Measurements from ENCODE around the gene FRMD5. TPM values are rescaled to one million over a fixed set of nuclear protein-coding genes. Genes with fewer than 3 reads are reported as not detected.

FRMD5 gene
- polyA plus RNA-seq, 1 donor from 2014 or later, result 25.8 TPM

GRCh38 chr15:43872416-43873020 lies 322.6 kb downstream of the FRMD5 start:
- H3K79me2 ChIP-seq (replicated peaks; ENCODE audit: insufficient read depth, low read length), result no peaks in the 10 kb centered on the region
- no peaks in the 10 kb centered on the region for H4K20me1 ChIP-seq (ENCODE audit: insufficient read depth)
- H3K4me2 ChIP-seq (ENCODE audit: low read length), result no peak overlapping the region
- no peak overlapping the region for H3K9ac ChIP-seq (ENCODE audit: low read length)
- no peaks in the 10 kb centered on the region for H3K36me3 ChIP-seq (ENCODE audit: insufficient read depth, low read length)
- H3K4me3 ChIP-seq (ENCODE audit: low read length), result no peak overlapping the region
- no peaks in the 10 kb centered on the region for H3K9me2 ChIP-seq (ENCODE audit: insufficient read depth, low read length)
- H3F3A ChIP-seq (ENCODE audit: insufficient read depth, low read length, poor library complexity, severe bottlenecking), result no peaks in the 10 kb centered on the region
- peak; percentile 76 for TF ChIP-seq SMC3 (conservative IDR thresholded peaks at IDR 0.05; ENCODE audit: poor library complexity)
- no peak for TF ChIP-seq REST (IDR thresholded peaks at IDR 0.05; ENCODE audit: borderline replicate concordance)
- peak; percentile 82 for TF ChIP-seq RAD21 (conservative IDR thresholded peaks at IDR 0.05)
- no peak for TF ChIP-seq MXI1 (conservative IDR thresholded peaks at IDR 0.05; ENCODE audit: poor library complexity, severe bottlenecking)
- peak; percentile 79 for TF ChIP-seq CTCF (IDR thresholded peaks at IDR 0.05; ENCODE audit: poor library complexity, severe bottlenecking)
- TF ChIP-seq EZH2 (IDR thresholded peaks at IDR 0.05; ENCODE audit: borderline replicate concordance, insufficient read depth, low read length, poor library complexity, severe bottlenecking), result no peak
- TF ChIP-seq EP300 (conservative IDR thresholded peaks at IDR 0.05; ENCODE audit: poor library complexity, severe bottlenecking), result no peak
- H2AFZ ChIP-seq (ENCODE audit: low read depth, low read length), result no peak overlapping the region
- H3K9me3 ChIP-seq (ENCODE audit: low read length), result no peaks in the 10 kb centered on the region
- H3K27ac ChIP-seq (ENCODE audit: low read length), result no peak overlapping the region
- H3K27me3 ChIP-seq (ENCODE audit: insufficient read depth, low read depth, low read length), result no peaks in the 10 kb centered on the region

GRCh38 chr15:43871835-43872234 lies 323.2 kb downstream of the FRMD5 start:
- TF ChIP-seq MXI1 (conservative IDR thresholded peaks at IDR 0.05; ENCODE audit: poor library complexity, severe bottlenecking) (no peak), RAD21 (conservative IDR thresholded peaks at IDR 0.05) (no peak), TAF1 (IDR thresholded peaks at IDR 0.05; ENCODE audit: low read depth) (no peak), EP300 (conservative IDR thresholded peaks at IDR 0.05; ENCODE audit: poor library complexity, severe bottlenecking) (no peak), REST (IDR thresholded peaks at IDR 0.05; ENCODE audit: borderline replicate concordance) (no peak), CTCF (IDR thresholded peaks at IDR 0.05; ENCODE audit: poor library complexity, severe bottlenecking) (no peak), SMC3 (conservative IDR thresholded peaks at IDR 0.05; ENCODE audit: poor library complexity) (no peak), EZH2 (IDR thresholded peaks at IDR 0.05; ENCODE audit: borderline replicate concordance, insufficient read depth, low read length, poor library complexity, severe bottlenecking) (no peak), POLR2AphosphoS5 (IDR thresholded peaks at IDR 0.05) (no peak)
- no peak overlapping the region for H3K4me2 ChIP-seq (ENCODE audit: low read length)
- H3K27me3 ChIP-seq (ENCODE audit: insufficient read depth, low read depth, low read length), result no peaks in the 10 kb centered on the region
- H3K79me2 ChIP-seq (replicated peaks; ENCODE audit: insufficient read depth, low read length), result no peaks in the 10 kb centered on the region
- no peak overlapping the region for H3K4me3 ChIP-seq (ENCODE audit: low read length)
- H2AFZ ChIP-seq (ENCODE audit: low read depth, low read length), result no peak overlapping the region
- no peak overlapping the region for H3K27ac ChIP-seq (ENCODE audit: low read length)
- no peaks in the 10 kb centered on the region for H4K20me1 ChIP-seq (ENCODE audit: insufficient read depth)
- no peaks in the 10 kb centered on the region for H3K9me3 ChIP-seq (ENCODE audit: low read length)
- H3F3A ChIP-seq (ENCODE audit: insufficient read depth, low read length, poor library complexity, severe bottlenecking), result no peaks in the 10 kb centered on the region
- no peak overlapping the region for H3K9ac ChIP-seq (ENCODE audit: low read length)
- no peaks in the 10 kb centered on the region for H3K9me2 ChIP-seq (ENCODE audit: insufficient read depth, low read length)
- H3K36me3 ChIP-seq (ENCODE audit: insufficient read depth, low read length), result no peaks in the 10 kb centered on the region

All from neural cell (in vitro differentiated cells).